H9 (cell line): ENCODE results near the gene CACNA2D3. TPM values are rescaled to one million over a fixed set of nuclear protein-coding genes. Genes with fewer than 3 reads are reported as not detected.

Experiments used
- DNase-seq: peaks from one replicate; pipeline ENCODE4 v3.0.0-alpha.2; 2017
- H2AFZ ChIP-seq: one replicate; pipeline ENCODE4 v1.6.1; 2013; ENCODE audit warnings: mild to moderate bottlenecking, low read length, control low read depth, moderate library complexity
- H2AK5ac ChIP-seq: 2 replicates; pipeline ENCODE4 v1.6.1; 2013; ENCODE audit warnings: low read length, control low read depth, mixed read lengths; ENCODE audit not compliant: insufficient read length
- H2BK120ac ChIP-seq: one replicate; pipeline ENCODE4 v1.6.1; 2013; ENCODE audit warnings: low read depth, mild to moderate bottlenecking, low read length, control low read depth, inconsistent platforms; ENCODE audit not compliant: poor library complexity, severe bottlenecking
- H2BK12ac ChIP-seq: 2 replicates; pipeline ENCODE4 v1.6.1; 2013; ENCODE audit warnings: low read length, control low read depth, mixed read lengths, low read depth; ENCODE audit not compliant: insufficient read length
- H2BK15ac ChIP-seq: 2 replicates; pipeline ENCODE4 v1.6.1; 2013; ENCODE audit warnings: low read depth, low read length, control low read depth
- H2BK20ac ChIP-seq: one replicate; pipeline ENCODE4 v1.6.1; 2013; ENCODE audit warnings: low read depth, mild to moderate bottlenecking, low read length, control low read depth, inconsistent platforms; ENCODE audit not compliant: poor library complexity, severe bottlenecking
- H2BK5ac ChIP-seq: 2 replicates; pipeline ENCODE4 v1.6.1; 2013; ENCODE audit warnings: low read length, control low read depth, mixed read lengths; ENCODE audit not compliant: insufficient read length
- H3K14ac ChIP-seq: 2 replicates; pipeline ENCODE4 v1.6.1; 2013; ENCODE audit warnings: low read length, control low read depth; ENCODE audit not compliant: insufficient read depth
- H3K18ac ChIP-seq: 2 replicates; pipeline ENCODE4 v1.6.1; 2013; ENCODE audit warnings: low read depth, mild to moderate bottlenecking, mixed read lengths, low read length, control low read depth; ENCODE audit not compliant: insufficient read length
- H3K23ac ChIP-seq: 2 replicates; pipeline ENCODE4 v1.6.1; 2013; ENCODE audit warnings: low read length, control low read depth, mixed read lengths, low read depth; ENCODE audit not compliant: insufficient read length
- H3K23me2 ChIP-seq: 2 replicates; pipeline ENCODE4 v1.6.1; 2013; ENCODE audit warnings: low read depth, mild to moderate bottlenecking, mixed read lengths, low read length, control low read depth; ENCODE audit not compliant: insufficient read length, poor library complexity, severe bottlenecking
- H3K27ac ChIP-seq: 2 replicates; pipeline ENCODE4 v1.5.1; 2013; ENCODE audit warnings: low read length, control low read depth, mixed read lengths, low read depth; ENCODE audit not compliant: insufficient read length
- H3K27me3 ChIP-seq: 2 replicates; pipeline ENCODE4 v1.6.1; 2013; ENCODE audit warnings: low read length, control low read depth, inconsistent platforms; ENCODE audit not compliant: insufficient read depth
- H3K4ac ChIP-seq: 2 replicates; pipeline ENCODE4 v1.6.1; 2013; ENCODE audit warnings: low read depth, mild to moderate bottlenecking, control low read depth, inconsistent platforms, low read length, moderate library complexity
- H3K4me1 ChIP-seq: 2 replicates; pipeline ENCODE4 v1.6.1; 2013; ENCODE audit warnings: low read length, control low read depth, inconsistent platforms; ENCODE audit not compliant: insufficient read depth
- H3K4me2 ChIP-seq: 2 replicates; pipeline ENCODE4 v1.6.1; 2013; ENCODE audit warnings: low read length, control low read depth, mixed read lengths; ENCODE audit not compliant: insufficient read length, insufficient read depth
- H3K56ac ChIP-seq: 2 replicates; pipeline ENCODE4 v1.6.1; 2013; ENCODE audit warnings: low read depth, mild to moderate bottlenecking, mixed read lengths, low read length, control low read depth; ENCODE audit not compliant: insufficient read length
- H3K79me1 ChIP-seq: 2 replicates; pipeline ENCODE4 v1.6.1; 2013; ENCODE audit warnings: low read depth, mild to moderate bottlenecking, moderate library complexity, low read length, control low read depth, inconsistent platforms; ENCODE audit not compliant: insufficient read depth, poor library complexity, severe bottlenecking
- H3K79me2 ChIP-seq: 2 replicates; pipeline ENCODE4 v1.6.1; 2013; ENCODE audit warnings: low read length, control low read depth, inconsistent platforms; ENCODE audit not compliant: insufficient read depth
- H3K9ac ChIP-seq: 2 replicates; pipeline ENCODE4 v1.6.1; 2013; ENCODE audit warnings: low read length, control low read depth, mixed read lengths; ENCODE audit not compliant: insufficient read length; ENCODE audit errors: extremely low read depth
- H3K9me3 ChIP-seq: one replicate; pipeline ENCODE4 v1.6.1; 2013; ENCODE audit warnings: low read depth, low read length, inconsistent platforms; ENCODE audit not compliant: control insufficient read depth
- H3T11ph ChIP-seq: one replicate; pipeline ENCODE4 v1.6.1; 2013; ENCODE audit warnings: mild to moderate bottlenecking, low read length, control low read depth, inconsistent platforms
- H4K20me1 ChIP-seq: one replicate; pipeline ENCODE4 v1.6.1; 2013; ENCODE audit not compliant: control insufficient read depth, insufficient read length, insufficient read depth
- H4K5ac ChIP-seq: 2 replicates; pipeline ENCODE4 v1.6.1; 2013; ENCODE audit warnings: low read depth, mild to moderate bottlenecking, mixed read lengths, low read length, control low read depth; ENCODE audit not compliant: insufficient read length
- H4K8ac ChIP-seq: replicated peaks from 2 replicates; pipeline ENCODE4 v1.6.1; 2013; ENCODE audit warnings: low read length, control low read depth, mixed read lengths, low read depth; ENCODE audit not compliant: insufficient read length
- H4K91ac ChIP-seq: 2 replicates; pipeline ENCODE4 v1.6.1; 2013; ENCODE audit warnings: low read depth, mild to moderate bottlenecking, moderate library complexity, mixed read lengths, low read length, control low read depth; ENCODE audit not compliant: insufficient read length
- H3K27ac Mint-ChIP-seq, 3 experiments: 2 replicates in 2 of 3; 3 replicates in 1 of 3; pipeline ENCODE4 v1.8.0; 2020 to 2021; ENCODE audit warnings: mixed read lengths in 3 of 3, mild to moderate bottlenecking in 1 of 3, moderate library complexity in 1 of 3
- H3K27me3 Mint-ChIP-seq: 2 replicates; pipeline ENCODE4 v1.8.0; 2021; ENCODE audit warnings: low read depth, mild to moderate bottlenecking, moderate library complexity, mixed read lengths
- H3K36me3 Mint-ChIP-seq, 3 experiments: 2 replicates in 2 of 3; 3 replicates in 1 of 3; pipeline ENCODE4 v1.8.0; 2020 to 2021; ENCODE audit warnings: low read depth in 3 of 3, mixed read lengths in 3 of 3; ENCODE audit not compliant: insufficient read depth in 1 of 3
- H3K4me1 Mint-ChIP-seq, 2 experiments: 2 replicates each; pipeline ENCODE4 v1.8.0; 2020; ENCODE audit warnings: mixed read lengths in 2 of 2
- H3K4me3 Mint-ChIP-seq, 2 experiments: 2 replicates in 1 of 2; 3 replicates in 1 of 2; pipeline ENCODE4 v1.8.0; 2020 to 2021; ENCODE audit warnings: mild to moderate bottlenecking in 2 of 2, mixed read lengths in 2 of 2, moderate library complexity in 1 of 2
- H3K9me3 Mint-ChIP-seq, 2 experiments: 2 replicates in 1 of 2; 3 replicates in 1 of 2; pipeline ENCODE4 v1.8.0; 2020; ENCODE audit warnings: mild to moderate bottlenecking in 2 of 2, mixed read lengths in 2 of 2, moderate library complexity in 1 of 2
- CTCF ChIP-seq: fragments of 200-600 bp; sonication (generic); conservative IDR thresholded peaks from 3 replicates; pipeline ENCODE4 v1.8.0; 2021; ENCODE audit warnings: antibody characterized with exemption, mild to moderate bottlenecking
- WGBS: extraction: QIAGEN DNeasy Blood & Tissue Kit; methylation state at CpG from one replicate; pipeline ENCODE4 v1.1.7; 2013; ENCODE audit warnings: missing lambda C conversion rate, low lambda C conversion rate, mixed read lengths; ENCODE audit not compliant: insufficient read length; ENCODE audit errors: extremely low coverage; 5-methylcytosine and 5-hydroxymethylcytosine counted together
- total RNA-seq: library from RNA; stranded (reverse); gene quantifications from 2 replicates; pipeline ENCODE4 v1.2.1, GENCODE V29; 2021

The CACNA2D3 gene
- total RNA-seq, 1 experiment from 2014 or later = 3.2 TPM

GRCh38 chr3:55009372-55009771, 887.0 kb downstream of the CACNA2D3 start:
- Histone ChIP-seq H2BK12ac (no peak overlapping the region), H3K23ac (no peak overlapping the region), H3K9ac (no peak overlapping the region), H2AFZ (no peak overlapping the region), H3T11ph (no peak overlapping the region), H3K18ac (no peak overlapping the region), H4K20me1 (no peaks in the 10 kb centered on the region), H3K9me3 (no peaks in the 10 kb centered on the region), H2AK5ac (no peak overlapping the region), H3K79me2 (no peaks in the 10 kb centered on the region), H3K23me2 (no peaks in the 10 kb centered on the region), H4K5ac (no peak overlapping the region), H4K91ac (no peak overlapping the region), H2BK15ac (no peak overlapping the region), H2BK5ac (no peak overlapping the region), H3K27me3 (no peaks in the 10 kb centered on the region), H3K4ac (no peak overlapping the region), H3K4me2 (no peak overlapping the region), H2BK120ac (no peak overlapping the region), H2BK20ac (no peak overlapping the region), H3K27ac (no peak overlapping the region), H3K4me1 (peaks cover 4% of the 10 kb centered on the region; the same call in 1 of the 2 replicates), H4K8ac (no peak overlapping the region), H3K56ac (no peak overlapping the region), H3K79me1 (no peaks in the 10 kb centered on the region), H3K14ac (no peak overlapping the region)
- Mint-ChIP-seq H3K36me3 (no peaks in the 10 kb centered on the region; a peak in 1 of 7 replicates), H3K4me1 (peaks cover 55 to 56% of the 10 kb centered on the region in 2 experiments), H3K4me3 (no peak overlapping the region), H3K27ac (no peak overlapping the region; a peak in 1 of 7 replicates), H3K27me3 (no peaks in the 10 kb centered on the region), H3K9me3 (no peaks in the 10 kb centered on the region)
- WGBS = no CpG with 5 or more reads among the region's 4 CpGs
- no peak for DNase-seq
- TF ChIP-seq CTCF = no peak
